HL-60/S4 (cell line): ENCODE results near the gene TCERG1.

Source experiments
- in situ Hi-C: fragments of 300-500 bp; cut with MboI; formaldehyde crosslinking; loops from 2 replicates; pipeline ENCODE4 v1.14.3; 2022; ENCODE audit warnings: low sequenced_read_pairs

TCERG1 gene

DNA sequence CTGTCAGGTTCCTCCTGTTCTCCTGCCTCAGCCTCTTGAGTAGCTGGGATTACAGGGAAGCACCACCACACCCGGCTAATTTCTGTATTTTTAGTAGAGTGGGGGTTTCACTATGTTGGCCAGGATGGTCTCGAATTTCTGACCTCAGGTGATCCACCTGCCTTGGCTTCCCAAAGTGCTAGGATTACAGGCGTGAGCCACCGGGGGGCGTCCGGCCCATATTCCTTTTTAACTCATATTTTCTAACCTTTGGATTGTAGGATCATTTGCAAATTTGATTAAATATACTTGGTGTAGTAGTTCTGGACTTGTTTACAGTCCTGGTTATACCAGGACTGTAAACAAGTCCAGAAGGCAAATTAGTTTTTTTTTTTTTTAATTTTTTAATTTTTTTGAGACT, 4.3 kb downstream of the TCERG1 start:
- in situ Hi-C loops, result no loop called here

DNA sequence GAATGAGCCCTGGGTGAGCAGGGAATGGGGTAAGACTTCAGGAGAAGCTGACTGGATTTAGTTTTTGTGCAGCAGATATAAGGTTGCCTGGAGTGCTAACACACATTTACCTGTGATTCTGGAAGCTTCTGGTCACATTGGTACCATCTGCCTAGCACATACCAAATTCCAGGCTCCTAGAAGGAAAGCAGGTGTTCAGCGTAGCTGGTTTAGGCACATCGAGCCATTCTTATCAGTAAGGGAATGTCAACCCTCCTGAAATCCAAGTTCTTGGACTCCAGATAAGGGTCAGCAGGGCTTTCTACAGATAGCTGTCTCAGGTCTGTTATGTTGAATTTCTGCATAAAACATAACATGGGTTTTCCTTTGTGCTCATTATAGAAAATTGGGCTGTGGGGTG, 10.3 kb downstream of the TCERG1 start:
- in situ Hi-C loops, result no loop called here

DNA sequence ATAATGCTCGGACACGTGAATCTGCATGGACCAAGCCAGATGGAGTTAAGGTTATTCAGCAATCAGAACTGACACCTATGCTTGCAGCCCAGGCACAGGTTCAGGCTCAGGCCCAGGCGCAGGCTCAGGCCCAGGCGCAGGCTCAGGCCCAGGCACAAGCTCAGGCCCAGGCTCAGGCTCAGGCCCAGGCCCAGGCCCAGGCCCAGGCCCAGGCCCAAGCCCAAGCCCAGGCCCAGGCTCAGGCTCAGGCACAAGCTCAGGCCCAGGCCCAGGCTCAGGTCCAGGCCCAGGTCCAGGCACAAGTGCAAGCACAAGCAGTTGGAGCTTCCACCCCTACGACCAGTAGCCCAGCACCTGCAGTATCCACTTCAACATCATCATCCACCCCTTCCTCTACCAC, 11.8 kb downstream of the TCERG1 start:
- in situ Hi-C loops, result no loop called here

DNA sequence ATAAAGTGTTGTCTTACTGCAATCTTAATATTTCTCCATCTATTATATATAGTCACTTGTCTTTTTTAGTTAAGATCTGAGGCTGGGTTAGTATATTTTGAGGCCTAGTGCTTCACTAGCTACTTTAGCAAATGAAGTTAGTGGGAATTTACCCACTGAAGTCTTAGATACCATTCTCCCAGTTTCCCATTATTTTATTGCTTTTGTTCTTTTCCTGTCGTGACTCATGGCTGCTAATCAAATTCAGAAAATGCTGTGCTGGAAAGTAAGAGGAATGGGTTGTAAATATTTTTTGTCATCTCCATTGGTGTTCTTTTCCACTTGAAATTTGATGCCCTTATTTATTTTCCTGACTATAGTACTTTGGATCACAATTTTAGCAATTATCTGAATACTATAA, 14.2 kb downstream of the TCERG1 start:
- in situ Hi-C loops, result no loop called here

DNA sequence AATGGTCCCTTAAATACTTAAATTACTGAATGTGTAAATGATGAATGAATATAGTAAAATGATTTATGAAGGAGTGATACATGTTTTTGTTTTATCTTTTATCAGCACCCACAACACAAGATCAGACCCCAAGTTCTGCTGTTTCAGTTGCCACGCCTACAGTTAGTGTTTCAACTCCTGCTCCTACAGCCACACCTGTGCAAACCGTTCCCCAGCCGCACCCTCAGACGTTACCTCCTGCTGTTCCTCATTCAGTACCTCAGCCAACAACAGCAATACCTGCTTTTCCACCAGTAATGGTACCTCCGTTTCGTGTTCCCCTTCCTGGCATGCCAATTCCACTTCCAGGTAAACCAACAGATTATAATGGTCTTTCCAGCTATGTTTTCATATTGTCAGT, 16.3 kb downstream of the TCERG1 start:
- in situ Hi-C loops, result no loop called here

DNA sequence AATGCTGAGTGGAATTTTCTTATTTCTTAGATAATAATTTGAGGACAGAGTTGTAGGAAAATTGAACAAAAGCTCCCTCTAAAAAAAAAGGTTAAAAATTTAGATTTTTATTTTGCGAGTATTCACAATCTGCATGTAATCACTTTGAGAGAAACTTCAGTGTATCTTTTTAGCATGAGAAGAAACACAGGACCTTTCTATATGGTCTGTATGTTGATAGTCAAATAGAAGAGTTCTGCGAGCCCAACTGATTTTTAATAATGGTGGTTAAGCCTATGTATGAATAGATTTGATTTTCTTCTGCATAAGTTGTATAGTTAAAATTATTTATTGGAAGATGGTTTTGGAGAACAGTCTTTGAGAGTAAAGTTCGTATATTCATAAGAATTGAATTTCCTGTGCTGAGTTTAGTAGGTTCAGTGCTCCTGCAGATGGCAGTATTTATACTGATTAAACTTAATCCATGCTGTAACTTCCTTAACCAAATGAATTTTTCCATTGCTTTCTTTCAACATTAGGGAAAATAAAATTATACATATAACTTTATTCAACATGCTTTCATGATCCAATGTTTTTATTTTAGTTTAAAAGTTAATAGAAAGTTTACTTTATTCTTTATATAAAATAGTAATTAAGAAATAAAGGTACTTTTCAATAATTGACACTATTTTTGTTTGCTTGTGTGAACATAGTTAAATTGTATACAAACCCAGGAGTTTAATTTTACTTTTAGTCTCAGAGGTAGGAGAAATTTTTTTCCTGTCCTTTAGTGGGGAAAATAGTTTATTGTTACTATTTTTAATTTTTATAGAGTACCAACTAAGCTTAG, 19.6 kb downstream of the TCERG1 start:
- in situ Hi-C loops, result no loop called here

DNA sequence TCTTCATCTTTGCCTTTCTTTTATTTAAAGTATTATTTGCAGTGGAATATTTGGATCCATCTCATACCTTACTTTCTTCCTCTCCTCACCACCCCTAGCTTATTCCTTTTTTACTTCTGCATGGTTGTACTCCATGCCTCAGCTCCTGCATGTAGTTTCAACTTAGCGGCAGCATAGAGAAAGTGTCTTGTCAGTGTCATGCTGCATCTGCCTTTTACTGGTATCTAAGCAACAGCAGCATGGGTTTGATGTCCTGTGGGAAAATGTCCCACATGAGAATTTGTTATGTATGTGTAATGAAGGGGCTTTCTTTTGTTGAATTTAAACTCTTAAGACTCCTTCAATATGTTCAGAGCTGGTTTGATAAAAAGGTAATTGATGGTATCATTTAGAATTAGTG, 20.6 kb downstream of the TCERG1 start:
- in situ Hi-C loops, result no loop called here

DNA sequence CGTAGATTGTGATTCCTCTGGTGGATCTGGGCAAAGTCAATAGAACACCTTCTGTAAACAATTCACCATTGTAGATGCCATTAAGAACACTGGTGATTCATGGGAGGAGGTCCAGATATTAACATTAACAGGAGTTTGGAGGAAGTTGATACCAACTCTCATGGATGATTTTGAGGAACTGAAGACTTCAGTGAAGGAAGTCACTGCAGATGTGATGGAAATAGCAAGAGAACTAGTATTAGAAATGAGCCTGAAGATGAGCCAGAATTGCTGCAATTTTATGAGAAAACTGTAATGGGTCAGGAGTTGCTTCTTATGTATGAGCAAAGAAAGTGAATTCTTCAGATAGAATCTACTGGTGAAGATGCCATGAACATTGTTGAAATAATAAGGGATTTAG, 26.9 kb downstream of the TCERG1 start:
- in situ Hi-C loops, result no loop called here

DNA sequence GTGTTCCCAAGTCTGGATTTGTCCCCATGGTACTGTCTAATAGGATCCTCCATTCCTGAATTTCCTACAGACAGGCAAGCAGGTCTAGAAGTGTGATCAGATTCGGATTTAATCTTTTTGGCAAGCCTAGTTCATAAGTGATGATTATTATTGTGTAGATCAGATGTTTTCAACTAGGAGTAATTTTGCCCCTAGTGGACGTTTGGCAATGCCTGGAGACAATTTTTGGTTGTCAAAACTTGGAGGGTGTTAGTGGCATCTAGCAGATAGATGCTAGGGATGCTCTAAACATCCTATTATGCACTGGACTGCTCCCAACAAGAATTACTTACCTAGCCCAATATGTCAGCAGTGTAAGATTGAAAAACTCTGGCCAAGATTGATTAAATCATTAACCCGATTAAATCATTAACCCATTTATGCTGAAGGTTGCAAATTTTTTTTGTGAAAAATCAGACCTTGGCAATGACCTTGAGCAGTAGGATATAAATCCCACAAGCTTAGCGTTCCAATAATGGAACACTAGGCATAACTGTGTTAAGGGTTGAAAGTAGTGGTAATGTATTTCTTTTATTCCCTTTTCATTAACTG, 28.2 kb downstream of the TCERG1 start:
- in situ Hi-C loops, result no loop called here

DNA sequence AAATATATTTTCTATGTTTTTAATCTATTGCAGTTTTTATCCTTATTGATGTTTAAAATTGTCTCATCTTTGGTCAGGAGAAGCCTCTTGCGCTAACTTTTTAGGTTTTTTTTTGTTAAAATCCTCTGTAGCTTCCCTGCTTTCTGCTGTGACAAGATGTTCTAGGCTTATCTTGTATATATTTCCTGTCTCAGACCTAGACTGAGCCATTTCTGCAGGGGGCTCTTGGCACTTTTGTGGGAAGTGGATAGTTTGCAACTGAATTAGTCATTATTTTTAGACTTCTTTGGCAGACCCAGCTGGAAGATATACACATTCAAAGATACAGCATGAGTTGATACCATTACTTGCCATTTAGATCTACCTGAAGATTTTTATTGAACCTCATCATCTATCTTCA, 28.8 kb downstream of the TCERG1 start:
- in situ Hi-C loops, result no loop called here

DNA sequence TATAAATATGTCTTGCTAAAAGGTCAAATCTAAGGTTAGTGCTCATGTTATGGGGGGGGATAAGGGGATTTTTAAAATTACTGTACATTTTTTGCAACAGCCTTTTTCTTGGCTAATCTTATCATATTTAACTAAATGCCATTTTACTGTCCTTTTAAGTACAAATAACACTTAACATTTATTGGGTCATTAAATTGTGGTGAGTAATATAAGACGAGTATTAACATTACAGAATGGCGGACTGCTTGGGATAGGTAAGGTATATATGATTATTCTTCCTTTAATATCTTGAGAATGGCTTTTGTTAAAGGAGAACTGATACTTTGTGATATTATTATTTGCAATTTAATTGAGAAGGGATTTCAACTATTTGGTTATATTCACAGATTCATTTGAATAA, 35.6 kb downstream of the TCERG1 start:
- in situ Hi-C loops, result no loop called here

DNA sequence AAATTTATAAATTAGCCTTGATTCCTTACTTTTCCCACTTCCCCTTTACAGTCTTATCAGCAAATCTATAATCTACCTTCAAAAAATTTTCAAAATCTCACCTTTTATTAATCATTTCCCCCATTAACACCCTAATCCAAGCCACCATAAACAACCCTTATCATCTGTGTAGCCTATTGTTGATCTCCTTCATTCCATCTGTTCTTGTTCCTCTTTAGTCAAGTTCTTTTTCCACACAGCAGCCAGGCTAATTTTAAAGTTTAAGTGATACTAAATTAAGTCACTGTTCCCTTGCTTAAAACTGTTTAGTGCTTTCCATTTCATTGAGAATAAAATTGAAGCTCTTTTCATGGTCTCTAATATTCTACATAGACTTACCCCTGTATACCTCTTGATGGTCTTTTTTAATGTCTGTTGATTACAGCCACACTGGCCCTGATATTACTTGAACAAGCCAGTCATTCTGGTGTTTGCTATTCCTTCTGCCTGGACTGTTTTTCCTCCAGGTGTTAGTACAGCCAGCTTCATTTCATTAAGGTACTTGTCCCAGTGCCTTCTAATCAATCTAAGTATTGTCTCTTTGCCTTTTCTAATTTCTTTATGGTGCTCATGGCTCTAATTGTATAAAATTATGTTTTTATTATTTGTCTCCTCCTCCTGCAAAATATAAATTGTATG, 37.7 kb downstream of the TCERG1 start:
- in situ Hi-C loops, result no loop called here

DNA sequence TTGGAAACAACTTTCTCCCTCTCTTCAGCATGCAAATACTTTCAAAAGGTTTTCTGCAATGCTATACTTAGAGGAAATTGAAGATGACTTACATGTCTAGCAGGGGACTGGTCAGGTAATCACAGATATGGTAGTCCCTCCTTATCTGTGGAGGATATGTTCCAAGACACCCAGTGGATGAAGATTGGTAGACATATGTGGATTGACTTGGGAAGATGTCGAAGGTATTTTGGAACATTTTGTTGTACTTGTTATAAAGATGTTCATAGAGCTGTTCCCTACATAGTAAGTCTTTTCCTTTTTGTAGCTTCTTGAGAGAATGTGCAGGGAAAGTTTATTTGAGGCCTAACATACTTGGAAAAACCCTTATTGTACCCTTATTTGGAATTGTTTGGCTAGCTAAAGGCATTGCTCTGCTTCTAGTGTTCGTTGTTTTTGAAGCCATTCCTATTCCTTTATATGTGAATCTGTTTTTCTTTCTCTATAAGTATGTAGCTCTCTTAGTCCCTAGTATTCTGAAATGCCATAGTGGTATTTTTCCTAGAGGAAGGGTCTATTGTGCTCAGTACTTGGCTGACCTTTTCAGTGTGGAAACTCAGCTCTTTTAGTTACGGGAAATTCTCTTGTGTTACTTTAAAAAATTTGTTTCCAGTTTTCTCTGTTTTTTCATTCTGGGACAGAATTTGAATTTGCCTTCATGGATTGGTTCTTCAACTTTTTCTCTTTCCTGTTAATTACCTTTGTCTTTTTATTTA, 43.1 kb downstream of the TCERG1 start:
- in situ Hi-C loops, result no loop called here

DNA sequence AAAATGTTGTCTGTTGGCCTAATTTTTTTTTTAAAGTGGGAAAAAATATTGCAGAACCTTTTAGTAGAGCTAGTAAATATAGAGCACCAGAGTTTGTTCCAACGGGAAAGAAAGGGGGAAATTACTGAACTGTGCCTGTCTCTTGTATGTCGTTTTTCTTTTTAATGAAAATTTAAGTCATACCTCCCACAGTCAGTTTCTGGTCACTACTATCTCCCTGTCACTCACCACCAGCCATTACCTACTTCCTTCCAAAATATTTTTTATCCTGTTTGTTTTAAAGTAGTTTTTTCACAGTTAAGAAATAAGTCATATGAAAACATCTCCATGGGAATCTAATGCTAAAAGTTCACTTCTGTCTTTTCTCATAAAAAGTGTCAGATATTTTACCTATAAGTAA, 47.5 kb downstream of the TCERG1 start:
- in situ Hi-C loops, result no loop called here

DNA sequence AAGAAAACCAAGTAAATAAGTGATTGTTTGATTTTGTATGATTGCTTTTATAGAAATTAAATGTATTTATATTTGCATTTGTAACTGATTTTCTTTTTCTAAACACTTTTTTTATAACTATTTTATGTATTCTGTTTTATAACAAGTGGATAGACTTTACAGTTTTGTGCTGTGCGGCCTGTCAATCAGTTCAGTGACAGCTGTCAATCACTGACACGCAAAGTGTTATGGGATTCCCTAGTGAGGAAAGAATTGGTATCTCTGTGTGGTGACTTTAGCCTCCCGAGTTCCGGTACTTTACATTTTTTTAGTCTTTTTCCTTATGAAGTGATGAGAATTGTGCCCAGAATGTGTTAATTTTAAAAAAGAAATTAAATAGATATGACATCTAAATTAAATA, 52.5 kb downstream of the TCERG1 start:
- in situ Hi-C loops, result no loop called here

DNA sequence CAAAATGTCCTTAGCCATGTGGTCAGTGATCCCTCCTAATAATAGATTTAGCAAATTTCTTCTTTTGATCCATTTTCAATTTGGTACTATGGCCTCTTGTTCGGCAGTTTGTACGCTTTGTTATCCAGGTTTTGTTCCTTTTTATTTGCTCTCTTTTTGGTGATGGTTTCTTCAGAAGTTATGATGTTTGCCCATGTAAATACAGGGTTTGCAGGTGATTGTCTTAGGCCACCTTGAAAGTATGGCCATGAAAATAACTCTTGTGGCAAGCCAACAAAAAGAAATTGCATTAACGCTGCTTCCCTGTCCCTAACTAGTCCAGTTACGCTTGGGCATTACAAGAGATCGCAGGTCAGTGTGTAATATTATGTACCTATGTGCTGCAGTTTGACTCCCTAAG, 60.3 kb downstream of the TCERG1 start:
- in situ Hi-C loops, result no loop called here

DNA sequence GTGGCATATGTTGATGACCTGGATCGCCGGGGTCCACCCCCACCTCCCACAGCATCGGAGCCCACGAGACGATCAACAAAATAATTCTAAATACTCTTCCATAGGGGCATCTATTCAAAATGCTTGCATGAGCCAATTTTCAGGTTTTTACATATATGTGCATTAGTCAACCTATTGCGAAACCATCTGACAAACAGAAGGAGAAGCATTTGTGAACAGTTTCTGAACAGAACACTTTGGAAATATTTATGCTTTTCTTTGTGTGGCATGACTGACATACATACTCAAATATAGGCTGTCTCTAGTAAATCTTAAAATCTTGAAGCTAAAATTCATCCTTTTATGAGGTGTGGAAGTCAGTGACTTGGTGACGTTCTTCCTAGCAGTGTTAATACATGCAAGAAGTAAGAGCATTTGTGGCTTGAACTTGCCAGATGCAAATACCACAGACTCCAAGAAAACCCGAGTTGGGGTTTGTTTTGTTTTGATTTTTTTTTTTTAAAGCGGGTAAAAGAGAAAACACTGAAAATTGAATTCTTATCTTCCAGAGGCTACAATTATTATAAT, 63.5 kb downstream of the TCERG1 start:
- in situ Hi-C loops, result no loop called here

DNA sequence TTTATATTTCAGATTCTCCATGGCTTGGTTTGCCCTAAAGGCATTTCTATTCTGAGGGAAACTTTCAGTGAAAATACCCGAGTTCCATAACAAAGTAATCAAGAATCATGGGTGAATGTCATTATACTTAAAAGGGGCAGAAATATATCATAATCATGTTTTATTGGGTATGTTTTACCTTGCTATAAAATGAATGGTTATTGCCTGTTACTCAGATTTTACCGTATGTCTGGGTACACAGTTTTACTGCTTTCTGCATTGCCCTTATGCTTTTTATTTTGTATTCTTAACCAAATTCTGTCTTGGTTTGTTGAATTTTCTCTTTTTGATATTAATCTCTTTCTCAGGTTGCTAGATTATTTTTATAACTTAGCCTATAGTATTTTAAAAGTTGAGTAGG, 66.3 kb downstream of the TCERG1 start:
- in situ Hi-C loops, result no loop called here

DNA sequence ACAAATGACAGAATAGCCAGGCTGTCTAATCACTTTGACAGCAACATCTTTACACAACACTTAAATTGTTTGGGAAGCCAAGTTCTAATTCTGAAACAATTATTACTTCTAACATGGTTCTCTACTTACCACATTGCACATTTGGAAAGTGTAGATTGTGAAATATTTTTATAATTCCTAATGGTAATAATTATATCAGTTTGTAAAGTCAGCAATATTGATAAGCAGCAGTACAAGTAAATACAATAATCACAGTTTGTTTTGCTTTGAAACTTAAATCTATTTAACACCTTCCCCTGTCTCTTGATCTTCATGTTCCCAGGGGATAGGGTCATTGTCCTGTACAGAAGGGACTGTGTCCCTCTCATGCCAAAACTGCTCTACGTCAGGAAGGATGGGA, 67.4 kb downstream of the TCERG1 start:
- in situ Hi-C loops, result no loop called here

DNA sequence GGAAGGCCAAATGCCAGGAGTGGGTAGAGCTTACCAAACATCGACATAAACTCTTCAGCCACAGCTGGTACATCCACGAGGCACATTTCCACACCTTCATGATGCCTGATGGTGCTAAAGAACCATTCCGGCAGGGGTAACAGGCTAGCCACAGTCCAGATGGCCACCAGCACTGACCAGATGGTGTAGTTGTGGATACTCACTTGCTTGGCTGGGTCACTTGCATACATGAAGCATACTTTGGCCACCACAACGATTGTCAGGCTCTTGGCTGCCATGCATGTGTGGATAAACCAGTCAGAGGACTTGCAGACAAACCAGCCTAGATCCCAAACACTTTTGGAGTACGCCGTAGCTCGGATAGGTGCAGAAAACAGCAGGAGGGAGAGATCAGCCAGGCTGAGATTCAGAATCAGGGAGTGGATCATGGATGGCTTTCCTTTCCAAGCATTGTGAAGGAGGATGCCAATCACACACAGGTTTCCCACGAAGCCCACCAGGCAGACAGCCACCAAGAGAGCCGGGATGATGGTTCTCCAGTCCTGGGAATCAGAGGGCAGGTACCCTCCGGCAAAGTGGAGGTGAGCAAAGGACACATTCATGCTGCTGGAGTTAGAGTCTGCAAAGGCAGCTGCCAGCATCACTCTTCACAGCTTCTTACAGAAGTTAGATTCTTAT, 68.5 kb downstream of the TCERG1 start:
- in situ Hi-C loops, result no loop called here

DNA sequence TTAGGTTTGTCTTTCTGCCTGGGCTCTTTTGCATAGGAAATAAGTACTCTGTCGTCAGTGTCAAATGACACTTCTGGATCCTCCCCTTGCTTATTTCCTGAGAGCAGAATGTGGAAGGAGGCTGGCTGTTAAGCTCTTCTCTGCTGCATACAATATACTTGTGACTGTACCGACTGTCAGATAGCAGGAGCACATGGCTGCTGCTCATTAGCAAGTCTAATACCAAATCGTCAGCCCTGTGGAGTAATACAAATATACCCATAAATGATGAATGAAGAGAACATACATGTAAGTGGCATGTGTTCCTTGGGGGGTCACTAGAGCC, 69.0 kb downstream of the TCERG1 start, which contains the start of gene GPR151:
Gene GPR151, minus strand, starts transcription at position 40 of the 325 bp plus-strand sequence. CDS start 77 bp downstream, outside the sequence.
- in situ Hi-C loops, result no loop called here
